GM21360 (cell line): Measurements from ENCODE around the gene KCNT2.
"Not testable (repeated sequence)": the region's sequence is repeated elsewhere in the genome, so short reads cannot be mapped to it uniquely, and the experiment has no call there.

ENCODE experiments used
- ATAC-seq: cut with Tn5 transposase; IDR thresholded peaks from one replicate; pipeline ENCODE4 v1.9.1; 2021; ENCODE audit warnings: mild to moderate bottlenecking, moderate library complexity; ENCODE audit not compliant: unreplicated experiment

The KCNT2 gene

DNA sequence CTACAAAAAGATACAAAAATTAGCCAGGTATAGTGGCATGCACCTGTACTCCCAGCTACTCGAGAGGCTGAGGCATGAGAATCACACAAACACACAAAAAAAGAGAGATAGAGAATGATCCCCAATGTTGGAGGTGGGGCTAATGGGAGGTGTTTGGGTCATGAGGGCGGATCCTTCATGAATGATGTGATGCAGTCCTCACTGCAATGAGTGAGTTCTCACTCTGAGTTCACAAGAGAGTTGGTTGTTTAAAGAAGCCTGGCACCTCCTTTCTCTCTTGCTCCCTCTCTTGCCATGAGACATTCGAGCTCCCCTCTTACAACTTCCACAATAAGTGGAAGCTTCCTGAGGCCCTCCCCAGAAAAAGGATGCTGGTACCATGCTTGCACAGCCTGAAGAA, 17.3 kb downstream of the KCNT2 start:
- ATAC-seq: no peak

GRCh38 chr1:196590012-196590708, 18.1 kb downstream of the KCNT2 start:
- ATAC-seq: no peak

GRCh38 chr1:196584696-196585095, 23.5 kb downstream of the KCNT2 start:
- no peak for ATAC-seq

- no peak for ATAC-seq
Observed at GRCh38 chr1:196577386-196577785, 30.9 kb downstream of the KCNT2 start.

GRCh38 chr1:196573226-196573625, 35.0 kb downstream of the KCNT2 start:
- ATAC-seq: no peak

- no peak for ATAC-seq
Observed at GRCh38 chr1:196567238-196567637, 41.0 kb downstream of the KCNT2 start.

GRCh38 chr1:196563768-196564167, 44.5 kb downstream of the KCNT2 start:
- ATAC-seq: no peak

GRCh38 chr1:196559314-196559713, 48.9 kb downstream of the KCNT2 start:
- ATAC-seq: no peak

- no peak for ATAC-seq
Observed at GRCh38 chr1:196558411-196558810, 49.8 kb downstream of the KCNT2 start.

DNA sequence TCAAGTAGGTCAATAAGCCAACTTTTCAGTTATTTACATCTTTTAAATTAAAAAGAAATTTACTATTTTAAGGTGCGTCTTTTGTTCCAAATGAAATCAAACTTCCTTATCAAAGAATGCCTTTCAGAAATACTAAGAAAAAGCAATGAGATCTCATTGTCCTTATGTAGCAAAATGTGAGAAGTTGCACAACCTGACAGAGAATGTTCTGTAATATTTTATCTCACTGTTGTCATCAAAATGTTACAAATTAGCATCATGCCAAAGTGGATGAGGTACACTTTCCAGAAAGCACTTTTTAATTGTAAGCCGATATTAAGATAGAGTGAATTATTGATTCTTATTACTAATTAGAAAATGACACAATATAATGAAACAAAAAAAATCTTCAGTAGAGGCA, 50.4 kb downstream of the KCNT2 start:
- ATAC-seq: no peak

GRCh38 chr1:196550731-196551130, 57.5 kb downstream of the KCNT2 start:
- ATAC-seq: no peak

GRCh38 chr1:196546272-196547111, 61.7 kb downstream of the KCNT2 start:
- no peak for ATAC-seq

DNA sequence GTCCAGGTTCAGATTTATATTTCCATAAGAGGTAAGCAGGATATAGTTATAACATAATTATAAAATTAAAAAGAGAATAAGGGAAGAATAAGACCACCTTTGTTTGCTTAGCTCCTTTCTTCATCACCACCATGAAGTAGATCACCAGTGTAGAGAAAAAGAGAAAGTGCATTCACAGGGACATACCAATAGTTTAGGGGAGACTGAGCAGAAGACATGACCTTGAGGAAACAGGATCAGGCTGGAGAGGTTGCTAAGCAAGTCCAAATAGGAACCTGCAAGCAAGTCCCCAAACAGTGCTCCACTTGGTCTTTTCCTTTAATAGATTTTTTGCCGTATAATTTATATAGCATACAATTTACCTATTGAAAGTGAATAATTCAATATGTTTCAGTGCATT, 63.0 kb downstream of the KCNT2 start:
- ATAC-seq: no peak

DNA sequence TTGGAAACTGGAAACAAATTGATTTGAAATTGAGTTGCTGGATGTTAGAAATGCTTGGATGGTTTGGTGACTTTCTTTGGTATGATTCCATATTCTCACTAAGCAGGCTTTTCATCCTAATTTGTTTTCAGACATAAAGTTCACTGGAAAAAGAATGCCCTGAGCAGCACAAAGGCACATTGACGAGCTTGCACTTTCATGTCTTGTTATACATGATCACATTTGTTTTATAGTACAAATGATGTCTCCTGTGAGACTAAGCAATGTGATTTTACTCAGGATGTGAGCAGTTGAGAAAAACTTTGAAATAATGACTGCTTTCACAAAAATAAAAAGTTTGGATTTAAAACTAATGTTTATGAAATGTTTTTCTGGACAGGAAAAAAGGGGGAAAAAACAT, 63.6 kb downstream of the KCNT2 start:
- ATAC-seq: no peak

GRCh38 chr1:196543833-196544232, 64.4 kb downstream of the KCNT2 start:
- ATAC-seq: no peak

DNA sequence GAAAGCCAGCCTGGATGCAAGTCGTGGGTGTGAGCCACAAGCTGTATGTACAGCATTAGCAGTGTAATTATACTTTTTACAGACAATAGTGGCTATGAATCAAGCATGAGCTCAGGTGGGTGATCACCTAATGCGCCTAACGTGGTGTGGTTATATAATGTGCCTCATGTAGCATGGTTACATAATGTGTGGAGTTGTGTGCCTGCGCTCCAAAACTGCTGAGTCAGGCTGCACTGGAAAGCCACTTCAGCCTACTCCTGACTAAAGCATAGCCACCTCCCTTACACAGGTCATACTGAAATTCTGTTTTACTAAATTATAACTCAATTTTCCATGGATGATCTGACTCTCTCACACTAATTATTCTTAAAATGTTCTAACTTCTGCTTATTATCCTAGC, 69.8 kb downstream of the KCNT2 start:
- no peak for ATAC-seq

DNA sequence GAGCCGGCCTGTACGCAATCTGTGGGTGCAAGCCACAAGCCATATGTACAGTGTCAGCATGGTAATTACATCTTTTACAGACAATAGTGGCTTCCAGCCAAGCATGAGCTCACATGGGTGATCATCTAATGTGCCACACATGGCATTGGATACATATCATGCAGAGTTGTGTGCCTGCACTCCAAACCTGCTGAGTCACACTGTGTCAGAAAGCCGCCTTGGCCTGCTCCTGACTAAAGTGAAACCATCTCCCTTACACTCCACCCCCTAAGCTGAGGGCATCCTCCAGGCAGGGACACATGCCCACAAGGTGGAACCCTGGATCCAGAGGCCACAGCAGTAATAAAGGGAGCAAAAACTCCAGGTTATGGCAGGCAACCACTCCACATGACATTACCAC, 72.5 kb downstream of the KCNT2 start:
- ATAC-seq: no peak

- ATAC-seq: no peak
Observed at GRCh38 chr1:196531737-196532524, 76.3 kb downstream of the KCNT2 start.

GRCh38 chr1:196527919-196528318, 80.3 kb downstream of the KCNT2 start:
- no peak for ATAC-seq

GRCh38 chr1:196522574-196523345, 85.5 kb downstream of the KCNT2 start:
- not testable (repeated sequence) for ATAC-seq

DNA sequence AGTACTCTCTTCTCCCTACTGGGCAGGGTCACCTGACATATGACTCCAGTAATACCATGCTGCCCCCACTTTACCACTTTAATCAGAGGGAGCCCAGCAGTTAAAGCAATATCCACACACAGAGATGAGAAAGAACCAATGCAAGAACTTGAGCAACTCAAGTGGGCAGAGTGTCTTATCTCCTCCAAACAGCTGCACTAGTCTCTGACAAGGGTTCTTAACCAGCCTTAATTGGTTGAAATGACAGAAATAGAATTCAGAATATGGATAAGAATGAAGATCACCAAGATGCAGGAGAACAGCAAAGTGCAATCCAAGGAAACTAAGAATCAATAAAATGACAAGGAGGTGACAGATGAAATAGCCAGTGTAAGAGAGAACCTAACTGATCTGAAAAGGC, 91.0 kb downstream of the KCNT2 start:
- no peak for ATAC-seq
